GM10248 (cell line): ENCODE measurements around the gene SLC16A10.

Experiments
- CTCF ChIA-PET: fragments of 300-600 bp; sonication (Branson Sonifier 250); formaldehyde crosslinking; extraction: SDS; loops from one replicate; lab custom pipeline; 2021; ENCODE audit warnings: antibody characterized with exemption; lab: Yijun Ruan, JAX
- POLR2A ChIA-PET: fragments of 350-650 bp; sonication (Branson Sonifier 250); formaldehyde crosslinking; extraction: SDS; loops from one replicate; lab custom pipeline; 2020; ENCODE audit warnings: antibody characterized with exemption; lab: Yijun Ruan, JAX
- DNase-seq: peaks from one replicate; pipeline ENCODE4 v3.0.0; 2012; ENCODE audit errors: extremely low spot score
- CTCF ChIP-seq: IDR thresholded peaks from 2 replicates; pipeline ENCODE4 v1.5.1; 2012; ENCODE audit warnings: mild to moderate bottlenecking, low read depth; ENCODE audit errors: extremely low read depth, missing control alignments, control extremely low read depth

SLC16A10 gene

DNA sequence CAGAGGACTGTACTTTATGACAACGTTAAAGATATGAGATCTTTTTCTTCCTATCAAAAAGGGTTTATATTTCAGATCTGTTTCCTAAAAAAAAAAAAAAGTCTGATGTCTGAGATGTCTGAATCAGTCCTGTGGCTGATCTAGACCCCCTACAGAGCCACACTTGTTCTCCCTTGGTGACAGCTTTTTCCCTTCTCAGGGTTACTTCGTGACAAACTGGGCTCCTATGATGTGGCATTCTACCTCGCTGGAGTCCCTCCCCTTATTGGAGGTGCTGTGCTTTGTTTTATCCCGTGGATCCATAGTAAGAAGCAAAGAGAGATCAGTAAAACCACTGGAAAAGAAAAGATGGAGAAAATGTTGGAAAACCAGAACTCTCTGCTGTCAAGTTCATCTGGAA, 134.5 kb downstream of the SLC16A10 start:
- CTCF ChIA-PET, result interaction anchor here (1.0 to 2.7 kb wide), 5 partner anchors 9 to 822 kb away, joined by 3 to 21 read pairs (median 4); a partner anchor contains a TSS
- no peak for TF ChIP-seq CTCF

DNA sequence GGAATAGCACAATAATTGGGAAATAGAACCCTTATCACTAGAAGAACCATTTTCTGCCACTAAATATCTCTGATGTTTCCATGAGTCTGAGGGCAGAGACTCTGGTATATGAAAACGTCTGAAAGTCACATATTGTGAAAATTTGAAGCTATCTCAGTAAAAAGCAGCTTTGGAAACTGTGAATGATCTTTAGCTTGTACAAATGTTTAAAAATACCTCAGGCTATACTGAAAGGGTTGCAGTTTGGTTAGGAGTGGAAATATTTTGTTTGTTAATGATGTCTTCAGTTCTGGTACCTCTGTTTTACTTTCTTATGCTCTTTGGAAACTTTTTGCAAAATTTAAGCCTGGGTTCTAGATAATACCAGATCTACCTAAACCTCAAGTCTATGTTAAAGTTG, 135.0 kb downstream of the SLC16A10 start:
- no peak for TF ChIP-seq CTCF
- ChIA-PET CTCF (interaction anchor here (1.2 to 2.7 kb wide), 4 partner anchors 9 to 420 kb away, joined by 3 to 21 read pairs (median 6); no protein-coding TSS in a partner anchor), POLR2A (no interaction called here)
- DNase-seq, result no peak

More for the DNA sequence above, 134.5 kb downstream of the SLC16A10 start:
- POLR2A ChIA-PET, result no interaction called here
- DNase-seq, result no peak

DNA sequence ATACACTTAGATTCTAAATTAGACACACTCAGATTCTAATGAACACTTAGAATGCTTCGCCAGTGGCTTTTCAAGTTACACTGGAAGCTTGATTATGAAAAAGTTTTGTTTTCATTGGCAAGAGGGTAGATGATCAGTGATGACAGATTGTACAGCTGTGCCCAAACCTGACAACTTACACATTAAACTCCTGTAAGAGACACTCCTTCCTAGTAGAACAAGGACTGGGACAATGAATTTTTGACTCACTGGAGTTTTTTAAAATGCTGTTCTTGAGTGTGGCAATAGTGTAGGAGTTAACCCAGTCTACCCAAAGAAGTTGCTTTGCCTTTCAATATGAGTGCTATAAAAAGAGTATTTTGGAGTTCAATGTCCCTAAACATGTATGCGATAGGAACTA, 140.8 kb downstream of the SLC16A10 start:
- DNase-seq, result no peak
- POLR2A ChIA-PET, result no interaction called here
- TF ChIP-seq CTCF, result no peak
- CTCF ChIA-PET, result interaction anchor here (1.1 kb wide), 1 partner anchor 10 kb away, joined by 3 read pairs; no protein-coding TSS in a partner anchor

- ChIA-PET CTCF (interaction anchor here (1.0 to 1.4 kb wide), 2 partner anchors 10 to 219 kb away, joined by 3 to 5 read pairs; no protein-coding TSS in a partner anchor), POLR2A (no interaction called here)
- TF ChIP-seq CTCF, result no peak
- no peak for DNase-seq
These were observed 143.2 kb downstream of the SLC16A10 start for GRCh38 chr6:111230351-111231089.

- ChIA-PET CTCF (interaction anchor here (0.7 to 1.0 kb wide), 2 partner anchors 9 to 220 kb away, joined by 3 read pairs; no protein-coding TSS in a partner anchor), POLR2A (no interaction called here)
- no peak for TF ChIP-seq CTCF
- no peak for DNase-seq
These were observed 143.8 kb downstream of the SLC16A10 start for GRCh38 chr6:111231090-111231459.

DNA sequence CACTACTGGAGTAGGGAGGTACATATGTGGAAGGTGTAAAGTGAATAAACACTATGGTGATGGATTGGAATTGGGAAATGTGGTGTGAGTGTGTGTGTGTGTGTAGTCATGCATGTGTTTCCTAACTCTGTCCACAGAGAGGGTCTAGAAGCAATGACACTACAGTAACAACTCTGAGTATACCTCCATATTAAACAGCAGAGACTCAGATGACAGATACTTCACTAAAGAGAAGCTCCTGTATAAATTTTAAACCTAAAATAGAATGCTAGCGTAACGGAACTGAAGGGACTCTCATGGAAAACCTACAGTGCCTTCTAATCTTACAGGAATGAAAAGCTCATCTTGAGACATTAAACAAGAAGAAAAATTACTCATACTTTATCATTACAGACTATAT, 150.5 kb downstream of the SLC16A10 start:
- no peak for DNase-seq
- no peak for TF ChIP-seq CTCF
- CTCF ChIA-PET, result interaction anchor here (0.8 to 1.1 kb wide), 2 partner anchors 12 to 21 kb away, joined by 3 to 5 read pairs; a partner anchor contains a TSS
- POLR2A ChIA-PET, result no interaction called here
